ENCODE results near the gene FAM20C.

Gene FAM20C

DNA sequence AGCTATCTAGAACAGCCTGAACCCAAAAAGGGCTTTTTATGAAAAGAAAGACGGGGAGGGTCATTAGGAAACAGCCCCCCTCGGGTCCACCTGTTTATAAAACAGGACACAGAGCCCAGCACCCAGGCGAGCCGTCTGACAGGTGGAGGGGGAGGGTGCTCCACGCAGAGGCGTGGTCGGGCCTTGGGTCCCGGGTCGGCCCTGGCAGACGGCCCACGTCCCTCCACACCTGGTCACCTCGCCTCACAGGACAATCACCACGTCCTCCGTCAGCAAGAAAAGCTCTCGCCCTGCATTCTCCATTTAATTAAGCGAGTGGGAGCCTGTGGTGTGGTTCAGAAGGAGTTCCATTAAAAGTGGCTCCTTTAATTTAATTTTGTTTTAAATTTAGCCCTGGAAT lies 55.3 kb downstream of the FAM20C start:
- DNase-seq = no peak

GRCh38 chr7:248732-249435 lies 56.5 kb downstream of the FAM20C start:
- no peak for DNase-seq

DNA sequence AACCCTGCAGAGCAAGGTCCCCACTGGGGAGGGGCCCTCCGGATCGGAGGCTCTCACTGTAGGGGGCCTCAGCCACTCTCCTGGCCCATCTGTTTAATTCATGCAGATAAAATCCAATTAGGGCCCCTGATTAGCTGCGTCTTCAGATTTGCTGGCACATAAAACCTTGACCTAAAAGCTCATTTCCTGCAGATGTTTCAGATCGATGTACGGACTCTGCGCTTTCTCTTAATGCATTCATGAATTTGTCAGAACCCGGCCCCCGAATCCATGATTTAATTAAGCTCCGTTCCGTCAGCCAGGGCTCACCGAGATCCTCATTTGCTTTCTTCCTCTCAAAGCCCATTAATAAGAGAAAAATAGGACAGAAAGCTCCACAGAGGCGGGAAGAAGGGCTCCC lies 57.6 kb downstream of the FAM20C start:
- DNase-seq = no peak

DNA sequence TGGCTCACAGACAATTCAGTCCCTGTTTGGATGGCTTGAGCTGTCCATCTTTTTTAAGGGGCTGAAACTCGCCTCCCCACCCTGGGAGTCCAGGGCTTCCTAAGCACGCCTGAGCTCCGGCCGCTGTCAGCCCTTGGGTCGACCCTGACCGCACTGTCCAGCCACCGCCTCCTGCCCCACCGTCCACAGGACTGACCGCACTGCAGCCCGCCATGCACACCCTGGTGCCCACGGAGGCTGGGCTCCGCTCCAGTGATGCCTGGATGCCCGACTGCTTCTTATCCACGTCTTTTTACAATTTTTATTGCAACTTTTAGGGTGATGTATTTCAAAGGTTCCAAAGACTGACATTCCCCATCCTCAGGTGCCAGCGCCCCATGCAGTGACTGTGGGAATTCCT lies 58.2 kb downstream of the FAM20C start:
- no peak for DNase-seq

- no peak for DNase-seq
These were observed 58.6 kb downstream of the FAM20C start for GRCh38 chr7:251005-251404.

DNA sequence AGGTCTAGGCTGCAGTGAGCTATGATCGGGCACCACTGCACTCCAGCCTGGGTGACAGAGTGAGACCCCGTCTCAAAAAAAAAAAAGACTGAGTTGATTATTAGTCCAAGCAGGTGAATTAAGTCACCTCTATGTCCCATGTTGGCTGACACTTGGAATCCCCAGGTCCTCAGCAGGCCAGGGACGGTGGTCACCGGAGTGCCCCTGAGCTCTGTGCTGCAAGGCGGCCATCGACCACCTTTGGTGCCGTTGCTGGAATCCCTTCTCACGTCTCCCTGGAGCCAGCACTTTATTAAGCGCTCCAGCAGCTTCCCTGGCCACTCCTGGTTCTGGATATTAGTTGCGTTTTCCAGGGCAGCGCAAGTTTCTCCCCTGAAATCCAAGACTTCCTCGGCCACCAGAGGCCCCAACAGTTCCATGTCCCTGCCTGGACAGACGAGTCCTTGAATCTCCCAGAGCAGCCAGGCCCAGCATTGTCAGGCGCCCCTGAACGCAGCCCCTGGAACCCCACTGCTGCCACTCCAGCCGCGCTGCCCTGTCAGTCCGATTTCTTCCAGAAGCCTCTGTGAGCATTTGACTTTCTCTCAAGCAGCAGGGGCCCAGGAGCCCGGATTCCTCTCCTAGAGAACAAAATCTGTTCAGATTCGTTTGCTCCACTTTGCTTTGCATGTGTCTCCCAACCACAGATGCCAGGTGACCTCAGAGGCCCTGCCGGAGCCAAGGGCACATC lies 59.2 kb downstream of the FAM20C start:
- DNase-seq = no peak

- DNase-seq = no peak
These were observed 60.0 kb downstream of the FAM20C start for GRCh38 chr7:252216-252965.

DNA sequence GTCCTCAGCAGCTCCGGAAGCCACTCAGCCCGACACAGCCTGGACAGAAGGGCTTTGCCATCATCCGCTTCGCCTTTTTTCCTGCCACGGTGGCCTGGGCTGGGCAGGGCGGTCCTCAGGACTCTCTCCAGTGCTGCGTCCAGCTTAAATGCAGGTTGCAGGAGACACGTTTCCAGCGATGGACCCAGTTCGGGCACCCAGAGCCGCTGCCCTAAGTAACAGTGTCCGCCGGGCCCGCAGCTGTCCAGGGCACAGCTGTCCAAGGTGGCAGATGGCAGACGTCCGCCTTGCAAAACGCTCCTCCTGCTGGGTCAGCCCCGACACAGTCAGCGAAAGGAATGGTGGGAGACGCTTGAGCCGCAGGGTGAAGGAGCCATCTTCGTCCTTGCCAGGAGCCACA lies 60.6 kb downstream of the FAM20C start:
- DNase-seq = no peak

GRCh38 chr7:253581-254336 lies 61.4 kb downstream of the FAM20C start:
- DNase-seq = no peak

GRCh38 chr7:254337-255037 lies 62.1 kb downstream of the FAM20C start:
- DNase-seq = no peak

- no peak for DNase-seq
These were observed 62.7 kb downstream of the FAM20C start for GRCh38 chr7:255038-255435.

- no peak for DNase-seq
These were observed 63.5 kb downstream of the FAM20C start for GRCh38 chr7:255721-256361.

DNA sequence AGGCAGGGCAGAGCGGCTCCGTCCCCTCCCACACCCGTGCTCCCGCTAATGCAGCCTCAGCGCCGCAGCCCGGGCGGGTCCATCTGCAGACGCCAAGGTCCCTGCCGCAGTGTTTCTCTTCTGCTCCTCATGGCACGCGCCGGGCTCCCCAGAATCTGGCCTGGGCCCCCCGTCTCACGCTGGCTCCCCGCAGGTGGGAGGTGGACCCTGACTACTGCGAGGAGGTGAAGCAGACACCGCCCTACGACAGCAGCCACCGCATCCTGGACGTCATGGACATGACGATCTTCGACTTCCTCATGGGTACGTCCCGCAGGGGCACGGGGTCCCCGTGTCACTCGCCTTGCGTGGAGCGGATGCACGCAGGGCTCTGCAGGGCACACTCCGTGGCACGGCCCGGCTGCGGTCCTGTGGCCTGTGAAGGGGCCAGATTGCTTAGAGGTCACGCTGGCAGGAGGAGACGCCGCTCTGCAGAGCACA lies 64.1 kb downstream of the FAM20C start:
- no peak for DNase-seq

- DNase-seq = no peak
These were observed 64.7 kb downstream of the FAM20C start for GRCh38 chr7:256981-257646.

- no peak for DNase-seq
These were observed 65.2 kb downstream of the FAM20C start for GRCh38 chr7:257647-257992.

DNA sequence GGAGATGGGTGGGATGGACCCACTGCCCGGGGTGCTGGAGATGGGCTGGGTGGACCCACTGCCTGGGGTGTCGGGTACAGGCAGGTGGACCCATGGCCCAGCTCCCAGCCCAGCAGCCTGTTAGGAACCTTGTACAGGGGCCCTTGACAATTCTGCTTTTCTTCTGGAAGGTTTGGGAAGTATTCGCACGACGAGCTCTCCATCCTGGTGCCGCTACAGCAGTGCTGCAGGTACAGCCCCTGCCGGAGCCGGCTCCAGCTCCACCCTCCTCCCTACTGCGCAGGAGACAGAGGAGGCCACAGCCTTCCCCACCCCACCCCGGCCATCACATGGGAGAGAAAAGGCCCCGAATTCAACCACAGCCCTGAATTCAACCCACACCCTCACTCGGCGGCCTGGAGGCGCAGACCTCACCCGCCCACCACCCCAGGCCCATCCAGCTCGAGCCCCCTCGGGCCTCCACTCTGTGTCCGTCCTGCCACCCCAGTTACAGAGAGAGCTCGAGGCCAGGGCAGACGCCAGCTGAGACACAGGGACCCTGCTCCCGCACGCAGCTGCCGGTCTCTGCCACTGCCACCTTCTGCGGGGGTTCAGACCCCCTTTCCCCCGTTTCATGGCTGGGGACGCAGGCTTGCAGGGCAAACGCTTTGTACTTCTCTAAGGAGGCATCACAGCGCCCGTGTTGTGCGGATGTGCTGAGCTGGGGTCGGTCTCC lies 66.3 kb downstream of the FAM20C start:
- no peak for DNase-seq

GRCh38 chr7:259191-259505 lies 66.8 kb downstream of the FAM20C start:
- DNase-seq = no peak

DNA sequence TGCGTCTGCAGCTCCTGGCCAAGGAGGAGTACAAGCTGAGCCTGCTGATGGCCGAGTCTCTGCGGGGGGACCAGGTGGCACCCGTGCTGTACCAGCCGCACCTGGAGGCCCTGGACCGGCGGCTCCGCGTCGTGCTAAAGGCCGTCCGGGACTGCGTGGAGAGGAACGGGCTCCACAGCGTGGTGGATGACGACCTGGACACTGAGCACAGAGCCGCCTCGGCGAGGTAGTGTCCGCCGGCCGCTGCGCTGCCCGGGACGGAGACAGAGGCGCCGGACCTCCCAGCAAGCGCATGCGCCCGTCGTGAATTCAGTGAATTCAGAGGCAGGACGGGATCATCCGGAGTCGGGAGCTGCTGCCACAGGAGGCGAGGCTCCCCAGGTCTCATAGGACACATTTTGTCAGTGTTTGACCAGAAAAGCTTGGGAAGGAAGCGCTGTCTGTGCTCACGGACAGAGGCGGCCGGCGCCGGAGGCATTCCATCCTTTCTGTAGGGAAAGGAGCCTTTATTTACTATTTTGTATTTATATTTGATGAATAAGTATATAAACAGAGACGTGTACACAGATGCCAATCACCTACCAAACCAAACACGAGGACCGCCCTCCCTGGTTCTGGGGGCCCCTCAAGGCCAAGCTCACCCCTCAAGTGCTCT lies 67.5 kb downstream of the FAM20C start:
- no peak for DNase-seq

GRCh38 chr7:260441-261281 lies 68.3 kb downstream of the FAM20C start:
- DNase-seq = no peak

Measured in CD4-positive, alpha-beta T cell treated with Interleukin-4 for 4 hours (primary cell).